ENCODE data around the gene HYAL1.

The HYAL1 gene

DNA sequence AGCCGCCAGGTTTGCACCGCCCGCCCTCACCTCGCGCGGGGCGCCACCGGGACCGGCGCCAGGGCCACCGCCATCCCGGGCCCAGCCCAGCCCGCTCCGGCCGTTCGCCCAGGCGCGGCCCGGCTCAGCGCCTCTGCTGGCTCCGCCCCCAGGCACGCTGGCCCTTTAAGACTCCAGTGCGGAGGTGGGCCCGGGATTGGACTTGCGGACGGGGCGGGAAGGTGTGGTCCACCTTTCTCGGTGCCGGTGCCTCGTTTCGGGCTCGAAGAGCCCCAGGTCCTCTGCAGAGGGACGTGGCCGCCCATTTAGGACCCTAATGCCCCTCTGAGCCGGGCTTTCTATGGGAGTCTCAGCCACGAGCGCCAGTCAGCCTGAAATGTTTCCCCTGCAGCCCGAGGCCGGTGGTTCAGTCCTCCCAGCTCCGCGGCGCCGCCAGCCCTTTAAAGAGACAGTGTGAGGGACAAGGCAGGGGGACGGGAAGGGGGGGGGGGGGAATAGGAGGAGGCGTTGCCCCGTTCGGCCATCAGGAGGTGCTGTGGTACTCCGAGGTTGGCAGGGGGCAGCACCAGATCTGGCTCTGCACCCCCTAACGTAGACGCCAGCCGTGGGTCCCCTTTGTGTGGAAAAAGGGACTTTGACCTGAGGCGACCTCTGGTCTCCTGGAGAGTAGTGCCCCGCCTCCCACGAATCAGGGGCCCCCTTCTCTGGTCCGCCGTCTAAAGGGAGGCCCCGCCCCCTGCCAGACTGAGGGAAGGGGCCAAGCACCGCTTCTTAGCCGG is 18.2 kb upstream of the HYAL1 start (continued):
- peak; percentile 84 for TF ChIP-seq KLF8 (tag by site-specific recombination; IDR thresholded peaks at IDR 0.05)
- TF ChIP-seq, protein P1, sequence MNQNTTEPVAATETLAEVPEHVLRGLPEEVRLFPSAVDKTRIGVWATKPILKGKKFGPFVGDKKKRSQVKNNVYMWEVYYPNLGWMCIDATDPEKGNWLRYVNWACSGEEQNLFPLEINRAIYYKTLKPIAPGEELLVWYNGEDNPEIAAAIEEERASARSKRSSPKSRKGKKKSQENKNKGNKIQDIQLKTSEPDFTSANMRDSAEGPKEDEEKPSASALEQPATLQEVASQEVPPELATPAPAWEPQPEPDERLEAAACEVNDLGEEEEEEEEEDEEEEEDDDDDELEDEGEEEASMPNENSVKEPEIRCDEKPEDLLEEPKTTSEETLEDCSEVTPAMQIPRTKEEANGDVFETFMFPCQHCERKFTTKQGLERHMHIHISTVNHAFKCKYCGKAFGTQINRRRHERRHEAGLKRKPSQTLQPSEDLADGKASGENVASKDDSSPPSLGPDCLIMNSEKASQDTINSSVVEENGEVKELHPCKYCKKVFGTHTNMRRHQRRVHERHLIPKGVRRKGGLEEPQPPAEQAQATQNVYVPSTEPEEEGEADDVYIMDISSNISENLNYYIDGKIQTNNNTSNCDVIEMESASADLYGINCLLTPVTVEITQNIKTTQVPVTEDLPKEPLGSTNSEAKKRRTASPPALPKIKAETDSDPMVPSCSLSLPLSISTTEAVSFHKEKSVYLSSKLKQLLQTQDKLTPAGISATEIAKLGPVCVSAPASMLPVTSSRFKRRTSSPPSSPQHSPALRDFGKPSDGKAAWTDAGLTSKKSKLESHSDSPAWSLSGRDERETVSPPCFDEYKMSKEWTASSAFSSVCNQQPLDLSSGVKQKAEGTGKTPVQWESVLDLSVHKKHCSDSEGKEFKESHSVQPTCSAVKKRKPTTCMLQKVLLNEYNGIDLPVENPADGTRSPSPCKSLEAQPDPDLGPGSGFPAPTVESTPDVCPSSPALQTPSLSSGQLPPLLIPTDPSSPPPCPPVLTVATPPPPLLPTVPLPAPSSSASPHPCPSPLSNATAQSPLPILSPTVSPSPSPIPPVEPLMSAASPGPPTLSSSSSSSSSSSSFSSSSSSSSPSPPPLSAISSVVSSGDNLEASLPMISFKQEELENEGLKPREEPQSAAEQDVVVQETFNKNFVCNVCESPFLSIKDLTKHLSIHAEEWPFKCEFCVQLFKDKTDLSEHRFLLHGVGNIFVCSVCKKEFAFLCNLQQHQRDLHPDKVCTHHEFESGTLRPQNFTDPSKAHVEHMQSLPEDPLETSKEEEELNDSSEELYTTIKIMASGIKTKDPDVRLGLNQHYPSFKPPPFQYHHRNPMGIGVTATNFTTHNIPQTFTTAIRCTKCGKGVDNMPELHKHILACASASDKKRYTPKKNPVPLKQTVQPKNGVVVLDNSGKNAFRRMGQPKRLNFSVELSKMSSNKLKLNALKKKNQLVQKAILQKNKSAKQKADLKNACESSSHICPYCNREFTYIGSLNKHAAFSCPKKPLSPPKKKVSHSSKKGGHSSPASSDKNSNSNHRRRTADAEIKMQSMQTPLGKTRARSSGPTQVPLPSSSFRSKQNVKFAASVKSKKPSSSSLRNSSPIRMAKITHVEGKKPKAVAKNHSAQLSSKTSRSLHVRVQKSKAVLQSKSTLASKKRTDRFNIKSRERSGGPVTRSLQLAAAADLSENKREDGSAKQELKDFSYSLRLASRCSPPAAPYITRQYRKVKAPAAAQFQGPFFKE (tag by site-specific recombination; IDR thresholded peaks at IDR 0.05; ENCODE audit: borderline replicate concordance): no peak
- no peak for TF ChIP-seq ZSCAN30 (tag by site-specific recombination; IDR thresholded peaks at IDR 0.05)
- TF ChIP-seq ZNF221 (tag by site-specific recombination; IDR thresholded peaks at IDR 0.05; ENCODE audit: borderline replicate concordance): no peak
- no peak for TF ChIP-seq ZNF626 (tag by site-specific recombination; IDR thresholded peaks at IDR 0.05)

DNA sequence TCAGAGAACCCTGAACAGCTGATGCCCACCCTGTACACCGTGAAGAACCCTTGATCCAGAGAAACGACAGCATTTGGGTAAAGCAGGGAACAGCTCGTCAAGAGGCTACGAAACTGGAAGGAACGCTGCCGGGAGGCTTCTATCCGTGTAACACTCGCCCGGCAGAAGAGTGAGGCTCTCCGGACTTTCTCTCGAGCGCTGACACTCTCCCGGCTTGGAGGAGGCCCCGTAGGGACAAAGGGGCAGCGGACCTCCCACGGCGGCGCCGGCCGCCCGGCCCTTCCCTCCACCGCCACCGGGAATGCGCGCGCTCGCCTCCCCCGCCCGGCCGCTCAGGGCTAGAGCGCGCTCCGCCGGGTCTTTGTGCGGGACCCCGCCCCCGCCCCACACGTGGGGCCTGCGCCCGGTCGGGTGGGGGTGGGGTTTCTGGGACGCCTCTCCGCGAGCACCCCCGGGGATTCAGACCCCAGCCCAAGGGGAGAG is 17.5 kb upstream of the HYAL1 start:
- H3K4me3 ChIP-seq (ENCODE audit: low read depth, low read length): peak overlapping the region; percentile 62
- peaks cover 7% of the 10 kb centered on the region; the same call in 1 of the 2 replicates for H3K4me1 ChIP-seq (ENCODE audit: control insufficient read depth, insufficient read depth, low read length)
- H3K36me3 ChIP-seq (ENCODE audit: control insufficient read depth in 2 of 2, insufficient read depth in 1 of 2, low read length in 2 of 2): peaks cover 0 to 61% of the 10 kb centered on the region in 2 experiments; a peak in 1 of 3 replicates
- ChIA-PET POLR2A (interaction anchor here (0.6 to 3.2 kb wide), 9 partner anchors 10 to 370 kb away, joined by 3 to 17 read pairs (median 5); partner anchors contain the start of genes CYB561D2, HYAL3, NAA80 and NPRL2), CTCF (interaction anchor here (0.5 to 1.3 kb wide), 8 partner anchors 15 to 1493 kb away, joined by 3 to 7 read pairs (median 3); no protein-coding TSS in a partner anchor)
- no peaks in the 10 kb centered on the region for H3K9me3 ChIP-seq (ENCODE audit: control insufficient read depth, insufficient read depth, low read depth, low read length)
- H3K27ac ChIP-seq (ENCODE audit: extremely low read depth, low read depth, low read length): peak overlapping the region; percentile 95; the same call in 1 of the 2 replicates
- TF ChIP-seq PATZ1 (tag by site-specific recombination; IDR thresholded peaks at IDR 0.05): peak; percentile 46
- no peak for TF ChIP-seq ZNF677 (tag by site-specific recombination; IDR thresholded peaks at IDR 0.05)
- TF ChIP-seq ZNF560 (tag by site-specific recombination; IDR thresholded peaks at IDR 0.05; ENCODE audit: borderline replicate concordance): peak; percentile 82; the same call in 1 of the 2 replicates
- no peak for TF ChIP-seq ZNF121 (tag by site-specific recombination; IDR thresholded peaks at IDR 0.05)
- no peak for TF ChIP-seq BCL11A (tag by site-specific recombination; IDR thresholded peaks at IDR 0.05; ENCODE audit: low read depth)
- TF ChIP-seq ZFP69B (tag by site-specific recombination; IDR thresholded peaks at IDR 0.05): no peak
- TF ChIP-seq, protein P2, sequence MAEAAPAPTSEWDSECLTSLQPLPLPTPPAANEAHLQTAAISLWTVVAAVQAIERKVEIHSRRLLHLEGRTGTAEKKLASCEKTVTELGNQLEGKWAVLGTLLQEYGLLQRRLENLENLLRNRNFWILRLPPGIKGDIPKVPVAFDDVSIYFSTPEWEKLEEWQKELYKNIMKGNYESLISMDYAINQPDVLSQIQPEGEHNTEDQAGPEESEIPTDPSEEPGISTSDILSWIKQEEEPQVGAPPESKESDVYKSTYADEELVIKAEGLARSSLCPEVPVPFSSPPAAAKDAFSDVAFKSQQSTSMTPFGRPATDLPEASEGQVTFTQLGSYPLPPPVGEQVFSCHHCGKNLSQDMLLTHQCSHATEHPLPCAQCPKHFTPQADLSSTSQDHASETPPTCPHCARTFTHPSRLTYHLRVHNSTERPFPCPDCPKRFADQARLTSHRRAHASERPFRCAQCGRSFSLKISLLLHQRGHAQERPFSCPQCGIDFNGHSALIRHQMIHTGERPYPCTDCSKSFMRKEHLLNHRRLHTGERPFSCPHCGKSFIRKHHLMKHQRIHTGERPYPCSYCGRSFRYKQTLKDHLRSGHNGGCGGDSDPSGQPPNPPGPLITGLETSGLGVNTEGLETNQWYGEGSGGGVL (tag by site-specific recombination; IDR thresholded peaks at IDR 0.05): peak; percentile 22; the same call in 1 of the 2 replicates
- peak; percentile 8; the same call in 1 of the 2 replicates for TF ChIP-seq ZXDB (tag by site-specific recombination; IDR thresholded peaks at IDR 0.05)
- no peak for TF ChIP-seq ZNF555 (tag by site-specific recombination; conservative IDR thresholded peaks at IDR 0.05)
- TF ChIP-seq ZNF768 (tag by site-specific recombination; IDR thresholded peaks at IDR 0.05): no peak
- peak; percentile 75; the same call in 1 of the 2 replicates for TF ChIP-seq KLF8 (tag by site-specific recombination; IDR thresholded peaks at IDR 0.05)
- peak; percentile 67 for TF ChIP-seq GLIS2 (tag by site-specific recombination; IDR thresholded peaks at IDR 0.05)
- TF ChIP-seq ZNF341 (tag by site-specific recombination; IDR thresholded peaks at IDR 0.05; ENCODE audit: low read depth): peak; percentile 76
- no peak for TF ChIP-seq ZNF701 (tag by site-specific recombination; IDR thresholded peaks at IDR 0.05)
- TF ChIP-seq KLF10 (tag by site-specific recombination; IDR thresholded peaks at IDR 0.05): 0 out of 2 replicates have a peak, but pooled peaks have one; percentile 69
- TF ChIP-seq ZBTB21 (tag by site-specific recombination; IDR thresholded peaks at IDR 0.05): no peak
- no peak for TF ChIP-seq ZNF366 (tag by site-specific recombination; conservative IDR thresholded peaks at IDR 0.05)
- no peak; the same call in 1 of the 2 replicates for TF ChIP-seq EGR2 (tag by site-specific recombination; IDR thresholded peaks at IDR 0.05; ENCODE audit: low read depth)
- no peak for TF ChIP-seq ZNF146 (tag by site-specific recombination; IDR thresholded peaks at IDR 0.05)
- TF ChIP-seq SETDB1 (IDR thresholded peaks at IDR 0.05; ENCODE audit: insufficient read length, low read length): no peak
- no peak for TF ChIP-seq ZNF433 (tag by site-specific recombination; IDR thresholded peaks at IDR 0.05; ENCODE audit: low read depth)
